Cardiac muscle cell (in vitro differentiated cells and primary cell): ENCODE measurements around the gene ABI1. TPM values are rescaled to one million over a fixed set of nuclear protein-coding genes. Genes with fewer than 3 reads are reported as not detected.

Experiments used
- DNase-seq, 2 donors: peaks; one replicate each; pipeline versions ENCODE4 v3.0.0 to v3.0.0-alpha.2; 2010 to 2017; ENCODE audit warnings: low read depth in 1 of 2, low spot score in 1 of 2
- H3K27ac ChIP-seq: fragments of 200-600 bp; sonication (generic); 2 replicates; pipeline ENCODE4 v1.5.1; 2016
- H3K27me3 ChIP-seq: fragments of 200-600 bp; sonication (generic); 2 replicates; pipeline ENCODE4 v1.6.0; 2016; ENCODE audit warnings: control low read depth
- H3K36me3 ChIP-seq: fragments of 200-600 bp; sonication (generic); 2 replicates; pipeline ENCODE4 v1.5.1; 2016; ENCODE audit warnings: control low read depth
- H3K4me1 ChIP-seq: fragments of 200-600 bp; sonication (generic); 2 replicates; pipeline ENCODE4 v1.8.1; 2017; ENCODE audit warnings: low read depth, mild to moderate bottlenecking, mixed run types
- H3K4me3 ChIP-seq: fragments of 200-600 bp; sonication (generic); 2 replicates; pipeline ENCODE4 v1.5.1; 2016; ENCODE audit warnings: mild to moderate bottlenecking
- H3K9me3 ChIP-seq: fragments of 200-600 bp; sonication (generic); 2 replicates; pipeline ENCODE4 v1.5.1; 2017; ENCODE audit warnings: low read depth, mild to moderate bottlenecking, control low read depth
- polyA plus RNA-seq: library from polyadenylated mRNA; unstranded; fragments of >200 nt; fragmentation: Nextera tagmentation; extraction: Ambion mirVana; gene quantifications from 2 replicates; pipeline ENCODE4 v1.2.1, GENCODE V29; 2016
- total RNA-seq: library from RNA; depleted of rRNA; stranded (reverse); fragments of >200 nt; gene quantifications from 2 replicates; pipeline ENCODE4 v1.2.3, GENCODE V29; 2016
- TF ChIP-seq, protein P1 (sequence below): IDR thresholded peaks from 2 replicates; pipeline ENCODE4 v1.5.1; 2012; ENCODE audit warnings: low read depth, mild to moderate bottlenecking, low read length

Gene ABI1
- total and polyA plus RNA-seq, 2 experiments from 2014 or later: 36.8 to 38.7 TPM

GRCh38 chr10:26805567-26806245, 55.1 kb downstream of the ABI1 start:
- no peaks in the 10 kb centered on the region for H3K27me3 ChIP-seq
- H3K4me3 ChIP-seq: no peak overlapping the region
- H3K27ac ChIP-seq: no peak overlapping the region
- no peaks in the 10 kb centered on the region for H3K9me3 ChIP-seq
- TF ChIP-seq, protein P1, sequence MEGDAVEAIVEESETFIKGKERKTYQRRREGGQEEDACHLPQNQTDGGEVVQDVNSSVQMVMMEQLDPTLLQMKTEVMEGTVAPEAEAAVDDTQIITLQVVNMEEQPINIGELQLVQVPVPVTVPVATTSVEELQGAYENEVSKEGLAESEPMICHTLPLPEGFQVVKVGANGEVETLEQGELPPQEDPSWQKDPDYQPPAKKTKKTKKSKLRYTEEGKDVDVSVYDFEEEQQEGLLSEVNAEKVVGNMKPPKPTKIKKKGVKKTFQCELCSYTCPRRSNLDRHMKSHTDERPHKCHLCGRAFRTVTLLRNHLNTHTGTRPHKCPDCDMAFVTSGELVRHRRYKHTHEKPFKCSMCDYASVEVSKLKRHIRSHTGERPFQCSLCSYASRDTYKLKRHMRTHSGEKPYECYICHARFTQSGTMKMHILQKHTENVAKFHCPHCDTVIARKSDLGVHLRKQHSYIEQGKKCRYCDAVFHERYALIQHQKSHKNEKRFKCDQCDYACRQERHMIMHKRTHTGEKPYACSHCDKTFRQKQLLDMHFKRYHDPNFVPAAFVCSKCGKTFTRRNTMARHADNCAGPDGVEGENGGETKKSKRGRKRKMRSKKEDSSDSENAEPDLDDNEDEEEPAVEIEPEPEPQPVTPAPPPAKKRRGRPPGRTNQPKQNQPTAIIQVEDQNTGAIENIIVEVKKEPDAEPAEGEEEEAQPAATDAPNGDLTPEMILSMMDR: no peak
- H3K36me3 ChIP-seq: no peaks in the 10 kb centered on the region
- H3K4me1 ChIP-seq: peaks cover 29% of the 10 kb centered on the region
- no peak for DNase-seq

DNA sequence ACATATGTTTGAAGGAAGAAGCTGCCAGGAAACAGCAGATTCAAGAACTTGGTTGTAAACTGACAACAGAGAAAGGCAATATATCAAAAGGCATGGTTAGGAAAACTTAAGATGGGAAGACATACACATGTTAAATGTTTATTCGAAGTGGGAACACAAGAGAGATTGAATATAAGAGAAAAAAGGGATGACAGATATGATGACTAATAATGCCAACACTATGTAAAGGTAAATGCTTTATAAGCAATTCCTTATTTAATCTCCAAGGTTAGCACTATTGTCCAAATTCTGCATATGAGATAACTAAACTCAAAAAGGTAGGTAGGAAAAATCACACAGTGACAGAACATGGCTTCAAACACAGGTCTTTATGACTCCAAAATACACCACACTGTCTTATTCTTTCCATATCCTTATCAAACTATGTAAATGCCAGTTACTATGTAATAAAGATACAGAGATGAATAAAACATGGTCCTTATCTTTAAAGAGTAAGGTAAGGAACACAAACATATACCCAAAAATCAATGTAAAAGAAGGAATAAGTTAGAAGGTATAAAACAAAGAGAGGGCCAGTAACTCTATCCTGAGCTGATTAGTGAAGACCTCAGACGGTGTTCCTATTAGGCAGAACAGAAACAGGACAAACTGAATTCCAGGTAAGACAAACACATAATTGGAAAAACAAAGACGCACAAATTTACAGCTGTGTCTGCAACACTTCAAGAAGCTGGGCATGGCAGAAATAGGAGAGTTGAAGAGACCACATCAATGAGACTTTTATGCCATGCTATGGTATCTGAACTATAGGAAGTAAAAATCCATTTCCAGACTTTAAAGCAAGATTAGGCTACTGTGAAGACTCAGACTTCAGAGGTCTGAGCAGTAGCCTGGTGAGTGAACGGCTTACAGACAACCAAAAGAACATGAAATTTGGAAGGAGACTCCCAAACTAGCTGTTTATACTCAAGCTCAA, 56.1 kb downstream of the ABI1 start:
- Histone ChIP-seq H3K4me1 (peaks cover 29% of the 10 kb centered on the region), H3K27ac (no peak overlapping the region), H3K36me3 (no peaks in the 10 kb centered on the region), H3K9me3 (no peaks in the 10 kb centered on the region), H3K4me3 (no peak overlapping the region), H3K27me3 (no peaks in the 10 kb centered on the region)
- no peak for DNase-seq
- TF ChIP-seq, protein P1: no peak

DNA sequence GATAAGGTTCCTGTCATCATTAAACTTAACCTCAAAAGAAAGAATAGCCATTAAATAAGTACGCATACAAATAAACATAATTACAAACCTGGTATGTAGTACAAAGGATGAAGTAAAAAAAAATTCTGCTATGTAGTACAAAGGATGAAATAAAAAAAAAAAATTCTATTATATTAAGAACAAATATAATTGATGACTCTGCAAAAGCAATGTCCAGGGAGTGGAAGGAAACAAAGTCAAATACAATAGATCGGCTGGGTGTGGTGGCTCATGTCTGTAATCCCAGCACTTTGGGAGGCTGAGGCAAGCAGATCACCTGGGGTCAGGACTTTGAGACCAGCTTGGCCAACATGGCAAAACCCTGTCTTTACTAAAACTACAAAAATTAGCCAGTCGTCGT, 56.9 kb downstream of the ABI1 start:
- Histone ChIP-seq H3K4me1 (peaks cover 29% of the 10 kb centered on the region), H3K27me3 (no peaks in the 10 kb centered on the region), H3K9me3 (no peaks in the 10 kb centered on the region), H3K27ac (no peak overlapping the region), H3K4me3 (no peak overlapping the region), H3K36me3 (no peaks in the 10 kb centered on the region)
- no peak for DNase-seq
- TF ChIP-seq, protein P1: no peak

GRCh38 chr10:26802527-26802926, 58.2 kb downstream of the ABI1 start:
- Histone ChIP-seq H3K36me3 (no peaks in the 10 kb centered on the region), H3K27me3 (no peaks in the 10 kb centered on the region), H3K27ac (no peak overlapping the region), H3K4me1 (peaks cover 29% of the 10 kb centered on the region), H3K9me3 (no peaks in the 10 kb centered on the region), H3K4me3 (no peak overlapping the region)
- TF ChIP-seq, protein P1: no peak
- no peak for DNase-seq

- Histone ChIP-seq H3K27ac (no peak overlapping the region), H3K4me3 (no peak overlapping the region), H3K27me3 (no peaks in the 10 kb centered on the region), H3K36me3 (no peaks in the 10 kb centered on the region), H3K4me1 (peaks cover 29% of the 10 kb centered on the region), H3K9me3 (no peaks in the 10 kb centered on the region)
- TF ChIP-seq, protein P1: no peak
- DNase-seq: no peak
These were observed 58.9 kb downstream of the ABI1 start for GRCh38 chr10:26801831-26802230.
